ENCODE data around the gene CH25H. TPM values are rescaled to one million over a fixed set of nuclear protein-coding genes. Genes with fewer than 3 reads are reported as not detected.

CH25H gene
- polyA plus RNA-seq, 1 of the 3 experiments (the other 2 are of a cell fraction) = not detected

DNA sequence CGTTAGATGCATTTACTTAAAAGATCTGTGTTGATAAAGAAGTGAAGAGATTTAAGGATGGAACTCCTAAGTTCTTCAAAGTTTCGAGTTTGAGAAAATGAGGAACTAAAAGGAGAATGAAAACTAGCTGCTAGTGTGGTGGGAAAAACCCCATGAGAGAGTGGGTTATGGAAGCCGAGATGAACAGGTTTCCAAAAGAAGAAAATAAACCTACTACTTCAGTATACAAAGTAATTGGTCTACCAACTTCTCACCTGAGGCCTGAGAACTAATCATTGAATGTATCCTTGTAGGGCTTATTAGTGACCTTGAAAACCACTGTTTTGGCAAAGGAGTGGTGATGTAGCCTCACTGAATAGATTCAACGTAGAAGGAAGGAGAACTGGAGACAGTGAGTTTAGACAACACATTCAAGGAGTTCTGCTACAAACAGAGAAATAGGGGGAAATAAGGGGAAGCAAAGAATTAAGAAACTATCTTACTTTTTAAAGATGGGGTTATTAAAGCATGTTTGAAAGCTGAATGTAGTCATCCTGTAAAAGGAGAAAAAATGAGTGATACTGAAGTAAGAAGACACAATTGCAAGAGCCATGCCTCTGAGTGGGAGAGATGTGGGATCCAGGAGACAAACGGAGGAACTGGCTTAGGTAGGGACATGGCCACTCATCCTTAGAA, 50.8 kb downstream of the CH25H start (continued):
- TF ChIP-seq PBX3 (IDR thresholded peaks at IDR 0.05) = no peak
- no peak for TF ChIP-seq EP300 (IDR thresholded peaks at IDR 0.05; ENCODE audit: borderline replicate concordance in 1 of 2, low read depth in 1 of 2, low read length in 1 of 2)
- no peak for TF ChIP-seq MXI1 (IDR thresholded peaks at IDR 0.05; ENCODE audit: low read depth, low read length)
- no peak for TF ChIP-seq FOSL2 (IDR thresholded peaks at IDR 0.05; ENCODE audit: borderline replicate concordance, low read depth)

Other genes with a start within 250 kb of the CH25H start
- 31.5 and 44.2 TPM in 2 replicates for gene FAS, start 216.5 kb downstream of the CH25H start, polyA plus RNA-seq (2012; rRNA removed)
- 43.2 and 63.2 TPM in 2 replicates for gene LIPA, start 44.5 kb upstream of the CH25H start, polyA plus RNA-seq (2012; rRNA removed)
- gene IFIT2, start 94.7 kb upstream of the CH25H start, polyA plus RNA-seq (2012; rRNA removed) = 0.99 and 1.2 TPM in 2 replicates
- 3.2 and 4.0 TPM in 2 replicates for gene IFIT3, start 120.7 kb upstream of the CH25H start, polyA plus RNA-seq (2012; rRNA removed)
- gene IFIT1B, start 170.7 kb upstream of the CH25H start, polyA plus RNA-seq (2012; rRNA removed) = 0.03 TPM in 1 of 2 replicates, not detected in the other
- gene IFIT1, start 185.3 kb upstream of the CH25H start, polyA plus RNA-seq (2012; rRNA removed) = 4.4 and 5.7 TPM in 2 replicates
- gene IFIT5, start 207.3 kb upstream of the CH25H start, polyA plus RNA-seq (2012; rRNA removed) = 2.7 and 3.6 TPM in 2 replicates